ENCODE data around the gene ZSWIM5. TPM values are rescaled to one million over a fixed set of nuclear protein-coding genes. Genes with fewer than 3 reads are reported as not detected.
"Not testable (repeated sequence)": the region's sequence is repeated elsewhere in the genome, so short reads cannot be mapped to it uniquely, and the experiment has no call there.

Gene ZSWIM5
- total RNA-seq, 1 experiment from 2014 or later: 2.2 TPM

- Mint-ChIP-seq H3K27ac (no peak overlapping the region), H3K36me3 (no peaks in the 10 kb centered on the region)
Observed at GRCh38 chr1:45172005-45172404, 34.4 kb downstream of the ZSWIM5 start.

GRCh38 chr1:45171575-45171974 is 34.8 kb downstream of the ZSWIM5 start:
- TF ChIP-seq NR3C1 (CRISPR knock-in tag; conservative IDR thresholded peaks at IDR 0.05; ENCODE audit: low read depth): no peak
- TF ChIP-seq TEAD4 (CRISPR knock-in tag; IDR thresholded peaks at IDR 0.05): no peak
- no peak for TF ChIP-seq PREB (CRISPR knock-in tag; IDR thresholded peaks at IDR 0.05; ENCODE audit: borderline replicate concordance)
- TF ChIP-seq FOXJ3 (CRISPR knock-in tag; IDR thresholded peaks at IDR 0.05; ENCODE audit: borderline replicate concordance): no peak
- no peak for TF ChIP-seq ZNF671 (CRISPR knock-in tag; IDR thresholded peaks at IDR 0.05)
- TF ChIP-seq ZNF121 (CRISPR knock-in tag; IDR thresholded peaks at IDR 0.05): no peak
- no peak for TF ChIP-seq CBFB (CRISPR knock-in tag; IDR thresholded peaks at IDR 0.05; ENCODE audit: low read depth)
- ChIA-PET CTCF (no interaction called here), POLR2A (no interaction called here)
- H3K9me3 Mint-ChIP-seq: peaks cover 4% of the 10 kb centered on the region; the same call in 1 of the 2 replicates
- ATAC-seq (no peak), DNase-seq (ENCODE audit: low spot score) (no peak)
- no peaks in the 10 kb centered on the region for H3K4me1 Mint-ChIP-seq
- H3K36me3 Mint-ChIP-seq: no peaks in the 10 kb centered on the region
- H3K27ac Mint-ChIP-seq: no peak overlapping the region
- H3K4me3 Mint-ChIP-seq: no peak overlapping the region
- H3K27me3 Mint-ChIP-seq (ENCODE audit: low read depth): no peaks in the 10 kb centered on the region

More at GRCh38 chr1:45172005-45172404, 34.4 kb downstream of the ZSWIM5 start:
- no peak overlapping the region for H3K4me3 Mint-ChIP-seq
- no peak for DNase-seq (ENCODE audit: low spot score)
- ATAC-seq: no peak
- H3K4me1 Mint-ChIP-seq: no peaks in the 10 kb centered on the region
- H3K9me3 Mint-ChIP-seq: peaks cover 4% of the 10 kb centered on the region; the same call in 1 of the 2 replicates
- CTCF ChIA-PET: no interaction called here
- TF ChIP-seq GABPB1 (CRISPR knock-in tag; IDR thresholded peaks at IDR 0.05): 0 out of 2 replicates have a peak, but pooled peaks have one; percentile 25
- TF ChIP-seq SOX15 (CRISPR knock-in tag; IDR thresholded peaks at IDR 0.05): no peak
- no peaks in the 10 kb centered on the region for H3K27me3 Mint-ChIP-seq (ENCODE audit: low read depth)
- POLR2A ChIA-PET: no interaction called here

GRCh38 chr1:45170151-45170742 is 36.2 kb downstream of the ZSWIM5 start:
- Mint-ChIP-seq H3K4me3 (no peak overlapping the region), H3K27me3 (ENCODE audit: low read depth) (no peaks in the 10 kb centered on the region; the same call in 1 of the 2 replicates), H3K27ac (no peak overlapping the region), H3K9me3 (peaks cover 9% of the 10 kb centered on the region), H3K4me1 (no peaks in the 10 kb centered on the region), H3K36me3 (no peaks in the 10 kb centered on the region)
- POLR2A ChIA-PET: no interaction called here
- DNase-seq (ENCODE audit: low spot score): no peak
- CTCF ChIA-PET: no interaction called here
- TF ChIP-seq PREB (CRISPR knock-in tag; IDR thresholded peaks at IDR 0.05; ENCODE audit: borderline replicate concordance): no peak
- no peak for TF ChIP-seq ZNF263 (CRISPR knock-in tag; IDR thresholded peaks at IDR 0.05; ENCODE audit: low read depth)
- TF ChIP-seq IRF2 (CRISPR knock-in tag; IDR thresholded peaks at IDR 0.05; ENCODE audit: borderline replicate concordance, low read depth): no peak
- TF ChIP-seq STAT6 (CRISPR knock-in tag; conservative IDR thresholded peaks at IDR 0.05; ENCODE audit: low read depth): no peak
- no peak for TF ChIP-seq ZNF396 (CRISPR knock-in tag; IDR thresholded peaks at IDR 0.05; ENCODE audit: borderline replicate concordance)
- TF ChIP-seq GABPB1 (CRISPR knock-in tag; IDR thresholded peaks at IDR 0.05): no peak
- TF ChIP-seq HMGXB4 (CRISPR knock-in tag; IDR thresholded peaks at IDR 0.05): no peak
- TF ChIP-seq NFYB (CRISPR knock-in tag; conservative IDR thresholded peaks at IDR 0.05; ENCODE audit: low read depth): no peak
- no peak for TF ChIP-seq EMX1 (CRISPR knock-in tag; IDR thresholded peaks at IDR 0.05)
- no peak for ATAC-seq

GRCh38 chr1:45167947-45168346 is 38.5 kb downstream of the ZSWIM5 start:
- peaks cover 14% of the 10 kb centered on the region for H3K36me3 Mint-ChIP-seq
- H3K27ac Mint-ChIP-seq: not testable (repeated sequence)

GRCh38 chr1:45164307-45164706 is 42.1 kb downstream of the ZSWIM5 start:
- H3K4me1 Mint-ChIP-seq; H3K4me3 Mint-ChIP-seq; POLR2A ChIA-PET; H3K27ac Mint-ChIP-seq; DNase-seq (ENCODE audit: low spot score); H3K27me3 Mint-ChIP-seq (ENCODE audit: low read depth); ATAC-seq; CTCF ChIA-PET: not testable (repeated sequence)
- peaks cover 49% of the 10 kb centered on the region for H3K9me3 Mint-ChIP-seq
- peaks cover 23% of the 10 kb centered on the region for H3K36me3 Mint-ChIP-seq

More at GRCh38 chr1:45167947-45168346, 38.5 kb downstream of the ZSWIM5 start:
- H3K9me3 Mint-ChIP-seq: peaks cover 32% of the 10 kb centered on the region
- H3K4me3 Mint-ChIP-seq; ATAC-seq; CTCF ChIA-PET; H3K27me3 Mint-ChIP-seq (ENCODE audit: low read depth); H3K4me1 Mint-ChIP-seq; DNase-seq (ENCODE audit: low spot score); POLR2A ChIA-PET: not testable (repeated sequence)

- H3K27me3 Mint-ChIP-seq (ENCODE audit: low read depth); POLR2A ChIA-PET; ATAC-seq; H3K4me3 Mint-ChIP-seq; H3K4me1 Mint-ChIP-seq; DNase-seq (ENCODE audit: low spot score); CTCF ChIA-PET; H3K27ac Mint-ChIP-seq: not testable (repeated sequence)
- peaks cover 49% of the 10 kb centered on the region for H3K9me3 Mint-ChIP-seq
- peaks cover 23% of the 10 kb centered on the region for H3K36me3 Mint-ChIP-seq
Observed at GRCh38 chr1:45163111-45163510, 43.3 kb downstream of the ZSWIM5 start.

Measured in WTC11 (cell line).